Measurements from ENCODE around the gene ZNF329. TPM values are rescaled to one million over a fixed set of nuclear protein-coding genes. Genes with fewer than 3 reads are reported as not detected.
A peak's percentile ranks its signal among the peaks of the same experiment; 100 is the strongest.

Gene ZNF329
- total and polyA plus RNA-seq, 2 of the 13 experiments (the other 11 are each of a cell fraction or from before 2014, with no cell fraction given): 3.8 to 9.6 TPM

GRCh38 chr19:58182989-58183816 lies 32.6 kb upstream of the ZNF329 start, which contains the start of gene ZNF274 (continued):
- TF ChIP-seq ZNF570 (CRISPR knock-in tag; IDR thresholded peaks at IDR 0.05; ENCODE audit: borderline replicate concordance): no peak
- TF ChIP-seq ZNF569 (CRISPR knock-in tag; IDR thresholded peaks at IDR 0.05; ENCODE audit: borderline replicate concordance): no peak
- TF ChIP-seq KLF6 (CRISPR knock-in tag; IDR thresholded peaks at IDR 0.05): 0 out of 2 replicates have a peak, but pooled peaks have one; percentile 43
- peak; percentile 99 for TF ChIP-seq YY1 (IDR thresholded peaks at IDR 0.05; ENCODE audit: insufficient read depth, insufficient replicate concordance, low read depth, low read length)
- no peak for TF ChIP-seq NFAT5 (CRISPR knock-in tag; IDR thresholded peaks at IDR 0.05)
- TF ChIP-seq KLF13 (CRISPR knock-in tag; IDR thresholded peaks at IDR 0.05): 0 out of 2 replicates have a peak, but pooled peaks have one; percentile 52
- TF ChIP-seq GATAD2A (CRISPR knock-in tag; IDR thresholded peaks at IDR 0.05): no peak
- peak; percentile 32; the same call in 1 of the 2 replicates for TF ChIP-seq ZSCAN22 (CRISPR knock-in tag; IDR thresholded peaks at IDR 0.05)
- TF ChIP-seq CHD4 (IDR thresholded peaks at IDR 0.05; ENCODE audit: borderline replicate concordance, low read length): no peak
- peak; percentile 50; the same call in 1 of the 2 replicates for TF ChIP-seq ZNF235 (CRISPR knock-in tag; IDR thresholded peaks at IDR 0.05; ENCODE audit: borderline replicate concordance)
- no peak for TF ChIP-seq PRDM15 (CRISPR knock-in tag; IDR thresholded peaks at IDR 0.05)
- TF ChIP-seq RFX5 (IDR thresholded peaks at IDR 0.05; ENCODE audit: low read depth, low read length): no peak
- TF ChIP-seq, protein P1, sequence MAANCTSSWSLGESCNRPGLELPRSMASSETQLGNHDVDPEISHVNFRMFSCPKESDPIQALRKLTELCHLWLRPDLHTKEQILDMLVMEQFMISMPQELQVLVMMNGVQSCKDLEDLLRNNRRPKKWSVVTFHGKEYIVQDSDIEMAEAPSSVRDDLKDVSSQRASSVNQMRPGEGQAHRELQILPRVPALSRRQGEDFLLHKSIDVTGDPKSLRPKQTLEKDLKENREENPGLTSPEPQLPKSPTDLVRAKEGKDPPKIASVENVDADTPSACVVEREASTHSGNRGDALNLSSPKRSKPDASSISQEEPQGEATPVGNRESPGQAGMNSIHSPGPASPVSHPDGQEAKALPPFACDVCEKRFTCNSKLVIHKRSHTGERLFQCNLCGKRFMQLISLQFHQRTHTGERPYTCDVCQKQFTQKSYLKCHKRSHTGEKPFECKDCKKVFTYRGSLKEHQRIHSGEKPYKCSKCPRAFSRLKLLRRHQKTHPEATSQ (CRISPR knock-in tag; IDR thresholded peaks at IDR 0.05; ENCODE audit: borderline replicate concordance): peak; percentile 22; the same call in 1 of the 2 replicates
- no peak for TF ChIP-seq ZBTB38 (CRISPR knock-in tag; IDR thresholded peaks at IDR 0.05)
- TF ChIP-seq ZNF776 (CRISPR knock-in tag; IDR thresholded peaks at IDR 0.05): peak; percentile 97
- TF ChIP-seq, protein P2, sequence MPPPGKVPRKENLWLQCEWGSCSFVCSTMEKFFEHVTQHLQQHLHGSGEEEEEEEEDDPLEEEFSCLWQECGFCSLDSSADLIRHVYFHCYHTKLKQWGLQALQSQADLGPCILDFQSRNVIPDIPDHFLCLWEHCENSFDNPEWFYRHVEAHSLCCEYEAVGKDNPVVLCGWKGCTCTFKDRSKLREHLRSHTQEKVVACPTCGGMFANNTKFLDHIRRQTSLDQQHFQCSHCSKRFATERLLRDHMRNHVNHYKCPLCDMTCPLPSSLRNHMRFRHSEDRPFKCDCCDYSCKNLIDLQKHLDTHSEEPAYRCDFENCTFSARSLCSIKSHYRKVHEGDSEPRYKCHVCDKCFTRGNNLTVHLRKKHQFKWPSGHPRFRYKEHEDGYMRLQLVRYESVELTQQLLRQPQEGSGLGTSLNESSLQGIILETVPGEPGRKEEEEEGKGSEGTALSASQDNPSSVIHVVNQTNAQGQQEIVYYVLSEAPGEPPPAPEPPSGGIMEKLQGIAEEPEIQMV (CRISPR knock-in tag; IDR thresholded peaks at IDR 0.05; ENCODE audit: low read depth): no peak
- peak; percentile 71; the same call in 1 of the 2 replicates for TF ChIP-seq ZNF746 (CRISPR knock-in tag; IDR thresholded peaks at IDR 0.05)
